Gastroesophageal sphincter (tissue), 3 donors: ENCODE measurements around the gene GOT1.

Experiments
- POLR2A ChIP-seq, 2 donors: fragments of 450-650 bp; IDR thresholded peaks; one replicate each; pipeline ENCODE4 v1.6.1; 2017; ENCODE audit warnings: antibody characterized with exemption in 2 of 2, mild to moderate bottlenecking in 2 of 2, moderate library complexity in 1 of 2
- TF ChIP-seq, protein P1 (sequence below), 4 experiments: fragments of 200-600 bp in 2 of 4; fragments of 450-650 bp in 2 of 4; sonication (generic) in 1 of 4; IDR thresholded peaks; one replicate each; pipeline ENCODE4 v1.5.1; 2017 to 2019; ENCODE audit warnings: antibody characterized with exemption in 4 of 4, mild to moderate bottlenecking in 2 of 4, moderate library complexity in 2 of 4

DNA sequence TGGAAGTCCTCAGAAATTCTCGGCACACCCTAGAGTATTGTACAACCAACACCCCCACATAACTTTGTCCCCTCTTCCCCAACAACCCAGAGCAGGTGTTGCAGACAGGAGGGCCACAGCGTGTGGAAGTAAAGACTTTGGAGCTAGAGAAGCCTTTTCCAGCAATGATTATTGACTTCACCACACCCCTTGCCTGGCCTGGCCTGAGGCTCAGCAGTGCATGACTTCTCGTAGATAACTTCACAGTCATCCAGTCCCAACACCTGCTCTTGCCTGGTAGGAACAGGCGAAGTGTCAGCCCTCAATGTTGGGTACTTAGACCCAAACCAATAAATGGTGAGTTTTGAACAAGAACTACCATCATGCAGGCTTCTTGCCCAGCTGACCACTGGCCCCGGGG lies 36.7 kb downstream of the GOT1 start:
- TF ChIP-seq, protein P1, sequence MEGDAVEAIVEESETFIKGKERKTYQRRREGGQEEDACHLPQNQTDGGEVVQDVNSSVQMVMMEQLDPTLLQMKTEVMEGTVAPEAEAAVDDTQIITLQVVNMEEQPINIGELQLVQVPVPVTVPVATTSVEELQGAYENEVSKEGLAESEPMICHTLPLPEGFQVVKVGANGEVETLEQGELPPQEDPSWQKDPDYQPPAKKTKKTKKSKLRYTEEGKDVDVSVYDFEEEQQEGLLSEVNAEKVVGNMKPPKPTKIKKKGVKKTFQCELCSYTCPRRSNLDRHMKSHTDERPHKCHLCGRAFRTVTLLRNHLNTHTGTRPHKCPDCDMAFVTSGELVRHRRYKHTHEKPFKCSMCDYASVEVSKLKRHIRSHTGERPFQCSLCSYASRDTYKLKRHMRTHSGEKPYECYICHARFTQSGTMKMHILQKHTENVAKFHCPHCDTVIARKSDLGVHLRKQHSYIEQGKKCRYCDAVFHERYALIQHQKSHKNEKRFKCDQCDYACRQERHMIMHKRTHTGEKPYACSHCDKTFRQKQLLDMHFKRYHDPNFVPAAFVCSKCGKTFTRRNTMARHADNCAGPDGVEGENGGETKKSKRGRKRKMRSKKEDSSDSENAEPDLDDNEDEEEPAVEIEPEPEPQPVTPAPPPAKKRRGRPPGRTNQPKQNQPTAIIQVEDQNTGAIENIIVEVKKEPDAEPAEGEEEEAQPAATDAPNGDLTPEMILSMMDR (IDR thresholded peaks at IDR 0.05) = no peak
- TF ChIP-seq POLR2A (IDR thresholded peaks at IDR 0.05) = no peak
